RWPE1 (cell line): Measurements from ENCODE around the gene NBEAL1.
"Not testable (repeated sequence)": the region's sequence is repeated elsewhere in the genome, so short reads cannot be mapped to it uniquely, and the experiment has no call there.

Experiments used
- CTCF ChIA-PET: fragments of 350-600 bp; sonication (Branson Sonifier 250); formaldehyde crosslinking; extraction: SDS; loops from one replicate; lab custom pipeline; 2021; lab: Yijun Ruan, JAX
- POLR2A ChIA-PET: fragments of 400-600 bp; formaldehyde crosslinking; extraction: SDS; loops from one replicate; lab custom pipeline; 2020; ENCODE audit warnings: antibody characterized with exemption; ENCODE audit not compliant: low non-redundant PET; lab: Yijun Ruan, JAX
- DNase-seq: peaks from one replicate; pipeline ENCODE4 v3.0.0; 2012; ENCODE audit warnings: low spot score
- H3K27ac ChIP-seq: fragments of 450-650 bp; 2 replicates; pipeline ENCODE4 v1.5.1; 2017
- CTCF ChIP-seq: fragments of 450-650 bp; conservative IDR thresholded peaks from 2 replicates; pipeline ENCODE4 v1.5.1; 2017; ENCODE audit warnings: low read depth, mild to moderate bottlenecking

Gene NBEAL1

GRCh38 chr2:203071148-203071547 is 56.5 kb downstream of the NBEAL1 start:
- ChIA-PET POLR2A (no interaction called here), CTCF (no interaction called here)
- no peak for DNase-seq
- H3K27ac ChIP-seq, result no peak overlapping the region
- no peak for TF ChIP-seq CTCF

- CTCF ChIA-PET, result interaction anchor here (0.6 to 1.3 kb wide), 2 partner anchors 16 to 62 kb away, joined by 3 to 4 read pairs; no protein-coding TSS in a partner anchor
- POLR2A ChIA-PET, result no interaction called here
- TF ChIP-seq CTCF, result no peak
- DNase-seq, result no peak
- no peak overlapping the region for H3K27ac ChIP-seq
Measured at GRCh38 chr2:203072371-203072770, 57.7 kb downstream of the NBEAL1 start.

GRCh38 chr2:203077451-203077850 is 62.8 kb downstream of the NBEAL1 start:
- peak; percentile 48 for DNase-seq
- POLR2A ChIA-PET, result no interaction called here
- no peak for TF ChIP-seq CTCF
- CTCF ChIA-PET, result no interaction called here
- 0 out of 2 replicates have a peak overlapping the region, but pooled peaks have one; percentile 44 for H3K27ac ChIP-seq

- TF ChIP-seq CTCF, result no peak
- POLR2A ChIA-PET, result no interaction called here
- CTCF ChIA-PET, result interaction anchor here (0.5 to 0.8 kb wide), 2 partner anchors 144 to 508 kb away, joined by 3 to 6 read pairs; no protein-coding TSS in a partner anchor
- DNase-seq, result no peak
- H3K27ac ChIP-seq, result no peak overlapping the region
Measured at GRCh38 chr2:203080447-203081045, 65.9 kb downstream of the NBEAL1 start.

GRCh38 chr2:203083328-203083727 is 68.7 kb downstream of the NBEAL1 start:
- DNase-seq, result no peak
- no peak overlapping the region for H3K27ac ChIP-seq
- POLR2A ChIA-PET, result no interaction called here
- no peak for TF ChIP-seq CTCF
- CTCF ChIA-PET, result no interaction called here

- POLR2A ChIA-PET, DNase-seq, H3K27ac ChIP-seq: not testable (repeated sequence)
- CTCF ChIA-PET, result interaction anchor here (0.7 kb wide), 1 partner anchor 47 kb away, joined by 3 read pairs; no protein-coding TSS in a partner anchor
Measured at GRCh38 chr2:203086381-203086780, 71.7 kb downstream of the NBEAL1 start.

GRCh38 chr2:203090721-203091120 is 76.0 kb downstream of the NBEAL1 start:
- POLR2A ChIA-PET, CTCF ChIA-PET, H3K27ac ChIP-seq, DNase-seq: not testable (repeated sequence)
